Umbilical cord (tissue), 2 donors: Measurements from ENCODE around the gene MIF. TPM values are rescaled to one million over a fixed set of nuclear protein-coding genes. Genes with fewer than 3 reads are reported as not detected.
"Not testable (repeated sequence)": the region's sequence is repeated elsewhere in the genome, so short reads cannot be mapped to it uniquely, and the experiment has no call there.

Source experiments
- DNase-seq: peaks from one replicate; pipeline ENCODE4 v3.0.0-alpha.2; 2015; ENCODE audit warnings: low spot score
- total RNA-seq: library from RNA; depleted of rRNA; stranded (reverse); fragments of >200 nt; gene quantifications from one replicate; pipeline ENCODE4 v1.2.3, GENCODE V29; 2014; ENCODE audit warnings: low replicate concordance; ENCODE audit not compliant: insufficient read depth

The MIF gene
- 202 TPM for total RNA-seq

GRCh38 chr22:23893945-23894709 lies at the start of gene MIF:
Gene MIF (plus strand): TSS chr22:23894383. CDS start chr22:23894475, 92 bp downstream.
- DNase-seq, result peak; percentile 96

GRCh38 chr22:23844739-23845202 lies 49.4 kb upstream of the MIF start:
- DNase-seq, result no peak

GRCh38 chr22:23845265-23846080 lies 48.7 kb upstream of the MIF start:
- DNase-seq, result no peak

- DNase-seq, result no peak
Measured at GRCh38 chr22:23846081-23846469, 48.1 kb upstream of the MIF start.

GRCh38 chr22:23847310-23847920 lies 46.8 kb upstream of the MIF start:
- no peak for DNase-seq

- peak; percentile 31 for DNase-seq
Measured at GRCh38 chr22:23847991-23848864, 46.0 kb upstream of the MIF start.

GRCh38 chr22:23849009-23850006 lies 44.9 kb upstream of the MIF start:
- DNase-seq, result peak; percentile 73

GRCh38 chr22:23850136-23850611 lies 44.0 kb upstream of the MIF start:
- DNase-seq, result no peak

- DNase-seq, result peak; percentile 63
Measured at GRCh38 chr22:23856721-23857605, 37.2 kb upstream of the MIF start.

- DNase-seq, result peak; percentile 99
Measured at GRCh38 chr22:23857606-23858483, 36.3 kb upstream of the MIF start, which contains the start of gene SLC2A11. Gene SLC2A11 (plus strand): TSS chr22:23857875. CDS start chr22:23858000, 125 bp downstream.

- DNase-seq, result no peak
Measured at GRCh38 chr22:23858484-23858815, 35.7 kb upstream of the MIF start.

GRCh38 chr22:23859201-23859600 lies 35.0 kb upstream of the MIF start:
- DNase-seq, result no peak

GRCh38 chr22:23860187-23860586 lies 34.0 kb upstream of the MIF start:
- DNase-seq, result not testable (repeated sequence)

- DNase-seq, result peak; percentile 35
Measured at GRCh38 chr22:23862103-23862502, 32.1 kb upstream of the MIF start.

- DNase-seq, result not testable (repeated sequence)
Measured at GRCh38 chr22:23864499-23865154, 29.6 kb upstream of the MIF start.

- no peak for DNase-seq
Measured at GRCh38 chr22:23868580-23868979, 25.6 kb upstream of the MIF start.

GRCh38 chr22:23874871-23875270 lies 19.3 kb upstream of the MIF start:
- DNase-seq, result no peak
